Measurements from ENCODE around the gene PHTF1.

DNA sequence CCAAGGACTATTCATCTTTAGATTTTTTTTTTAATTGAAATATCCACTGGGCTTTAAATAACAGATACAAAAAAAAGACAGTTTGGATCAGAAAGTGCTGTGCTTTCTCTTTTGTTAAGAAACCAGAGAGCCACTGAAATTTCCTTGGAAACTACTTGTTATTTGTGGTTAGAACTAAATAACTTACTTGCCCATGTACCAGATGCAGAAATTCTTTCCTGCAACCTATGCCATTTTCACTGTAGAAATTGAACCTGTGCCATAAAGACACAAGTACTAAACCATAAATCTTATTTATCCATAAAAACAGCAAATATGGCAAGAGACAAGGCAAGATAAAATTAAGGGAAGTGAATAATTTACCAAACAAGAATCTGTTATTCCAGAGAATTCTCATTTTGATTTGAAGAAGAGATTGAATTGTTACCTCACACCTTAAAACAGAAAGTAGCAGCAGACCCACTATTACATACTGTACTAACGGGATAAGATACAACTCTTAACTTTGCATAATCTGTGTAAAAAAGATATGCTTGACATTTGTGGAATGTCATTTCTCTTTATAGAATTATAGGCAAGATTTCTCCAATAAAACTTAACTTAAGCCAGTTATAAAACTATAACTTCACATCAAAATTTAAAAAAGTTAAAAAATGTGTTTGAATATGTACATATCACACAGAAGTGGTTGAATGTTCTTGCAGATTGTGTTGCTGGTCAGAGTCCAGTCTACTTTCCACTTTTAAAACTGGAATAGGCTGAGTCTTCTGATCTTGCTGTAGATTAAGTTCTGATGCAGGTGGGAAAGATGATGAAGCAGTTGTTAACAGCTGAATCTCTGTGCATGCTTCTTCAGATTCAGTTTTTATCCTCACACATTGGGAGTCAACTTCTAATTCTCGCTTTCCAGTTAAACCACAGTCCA lies 6.3 kb upstream of the PHTF1 start:
- TF ChIP-seq TAF1 (IDR thresholded peaks at IDR 0.05; ENCODE audit: borderline replicate concordance, insufficient read depth, low read length) = no peak
- TF ChIP-seq, protein P1, sequence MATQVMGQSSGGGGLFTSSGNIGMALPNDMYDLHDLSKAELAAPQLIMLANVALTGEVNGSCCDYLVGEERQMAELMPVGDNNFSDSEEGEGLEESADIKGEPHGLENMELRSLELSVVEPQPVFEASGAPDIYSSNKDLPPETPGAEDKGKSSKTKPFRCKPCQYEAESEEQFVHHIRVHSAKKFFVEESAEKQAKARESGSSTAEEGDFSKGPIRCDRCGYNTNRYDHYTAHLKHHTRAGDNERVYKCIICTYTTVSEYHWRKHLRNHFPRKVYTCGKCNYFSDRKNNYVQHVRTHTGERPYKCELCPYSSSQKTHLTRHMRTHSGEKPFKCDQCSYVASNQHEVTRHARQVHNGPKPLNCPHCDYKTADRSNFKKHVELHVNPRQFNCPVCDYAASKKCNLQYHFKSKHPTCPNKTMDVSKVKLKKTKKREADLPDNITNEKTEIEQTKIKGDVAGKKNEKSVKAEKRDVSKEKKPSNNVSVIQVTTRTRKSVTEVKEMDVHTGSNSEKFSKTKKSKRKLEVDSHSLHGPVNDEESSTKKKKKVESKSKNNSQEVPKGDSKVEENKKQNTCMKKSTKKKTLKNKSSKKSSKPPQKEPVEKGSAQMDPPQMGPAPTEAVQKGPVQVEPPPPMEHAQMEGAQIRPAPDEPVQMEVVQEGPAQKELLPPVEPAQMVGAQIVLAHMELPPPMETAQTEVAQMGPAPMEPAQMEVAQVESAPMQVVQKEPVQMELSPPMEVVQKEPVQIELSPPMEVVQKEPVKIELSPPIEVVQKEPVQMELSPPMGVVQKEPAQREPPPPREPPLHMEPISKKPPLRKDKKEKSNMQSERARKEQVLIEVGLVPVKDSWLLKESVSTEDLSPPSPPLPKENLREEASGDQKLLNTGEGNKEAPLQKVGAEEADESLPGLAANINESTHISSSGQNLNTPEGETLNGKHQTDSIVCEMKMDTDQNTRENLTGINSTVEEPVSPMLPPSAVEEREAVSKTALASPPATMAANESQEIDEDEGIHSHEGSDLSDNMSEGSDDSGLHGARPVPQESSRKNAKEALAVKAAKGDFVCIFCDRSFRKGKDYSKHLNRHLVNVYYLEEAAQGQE (IDR thresholded peaks at IDR 0.05; ENCODE audit: insufficient read depth in 1 of 2, low read depth in 2 of 2, low read length in 2 of 2) = no peak
- TF ChIP-seq SIN3A (IDR thresholded peaks at IDR 0.05; ENCODE audit: borderline replicate concordance, insufficient read depth, low read length) = no peak
